Umbilical cord (tissue), 2 donors: Measurements from ENCODE around the gene SMYD1. TPM values are rescaled to one million over a fixed set of nuclear protein-coding genes. Genes with fewer than 3 reads are reported as not detected.
A peak's percentile ranks its signal among the peaks of the same experiment; 100 is the strongest.
"Not testable (repeated sequence)": the region's sequence is repeated elsewhere in the genome, so short reads cannot be mapped to it uniquely, and the experiment has no call there.

Experiments used
- DNase-seq: peaks from one replicate; pipeline ENCODE4 v3.0.0-alpha.2; 2015; ENCODE audit warnings: low spot score
- total RNA-seq: library from RNA; depleted of rRNA; stranded (reverse); fragments of >200 nt; gene quantifications from one replicate; pipeline ENCODE4 v1.2.3, GENCODE V29; 2014; ENCODE audit warnings: low replicate concordance; ENCODE audit not compliant: insufficient read depth

Gene SMYD1
- 0.72 TPM for total RNA-seq

GRCh38 chr2:88067598-88067997 is at the start of gene SMYD1:
TSS of gene SMYD1 (plus strand) at chr2:88067825. CDS start at chr2:88067865, 40 bp downstream.
- no peak for DNase-seq

- not testable (repeated sequence) for DNase-seq
Observed at GRCh38 chr2:88018077-88018805, 49.4 kb upstream of the SMYD1 start.

GRCh38 chr2:88018909-88019308 is 48.7 kb upstream of the SMYD1 start:
- DNase-seq: no peak

GRCh38 chr2:88019985-88020384 is 47.6 kb upstream of the SMYD1 start:
- no peak for DNase-seq

- no peak for DNase-seq
Observed at GRCh38 chr2:88022669-88022921, 45.0 kb upstream of the SMYD1 start.

- DNase-seq: no peak
Observed at GRCh38 chr2:88024509-88024908, 43.1 kb upstream of the SMYD1 start.

GRCh38 chr2:88027697-88028389 is 39.8 kb upstream of the SMYD1 start:
- no peak for DNase-seq

- no peak for DNase-seq
Observed at GRCh38 chr2:88028931-88029330, 38.7 kb upstream of the SMYD1 start.

- no peak for DNase-seq
Observed at GRCh38 chr2:88032070-88032702, 35.4 kb upstream of the SMYD1 start.

GRCh38 chr2:88036182-88036581 is 31.4 kb upstream of the SMYD1 start:
- DNase-seq: no peak

GRCh38 chr2:88036606-88037005 is 31.0 kb upstream of the SMYD1 start:
- no peak for DNase-seq

GRCh38 chr2:88038263-88039105 is 29.1 kb upstream of the SMYD1 start:
- DNase-seq: peak; percentile 47

- no peak for DNase-seq
Observed at GRCh38 chr2:88042476-88042875, 25.1 kb upstream of the SMYD1 start.

- DNase-seq: not testable (repeated sequence)
Observed at GRCh38 chr2:88045561-88045960, 22.1 kb upstream of the SMYD1 start.

- DNase-seq: no peak
Observed at GRCh38 chr2:88048541-88048940, 19.1 kb upstream of the SMYD1 start.

GRCh38 chr2:88049622-88050021 is 18.0 kb upstream of the SMYD1 start:
- no peak for DNase-seq

GRCh38 chr2:88051792-88052191 is 15.8 kb upstream of the SMYD1 start:
- no peak for DNase-seq

GRCh38 chr2:88053296-88053695 is 14.3 kb upstream of the SMYD1 start:
- peak; percentile 85 for DNase-seq

- peak; percentile 82 for DNase-seq
Observed at GRCh38 chr2:88053934-88054781, 13.5 kb upstream of the SMYD1 start.

- peak; percentile 73 for DNase-seq
Observed at GRCh38 chr2:88054782-88055370, 12.7 kb upstream of the SMYD1 start.
